Measurements from ENCODE around the gene EFCAB6. TPM values are rescaled to one million over a fixed set of nuclear protein-coding genes. Genes with fewer than 3 reads are reported as not detected.

The EFCAB6 gene
- total RNA-seq, 1 donor from 2014 or later = 1.5 TPM

DNA sequence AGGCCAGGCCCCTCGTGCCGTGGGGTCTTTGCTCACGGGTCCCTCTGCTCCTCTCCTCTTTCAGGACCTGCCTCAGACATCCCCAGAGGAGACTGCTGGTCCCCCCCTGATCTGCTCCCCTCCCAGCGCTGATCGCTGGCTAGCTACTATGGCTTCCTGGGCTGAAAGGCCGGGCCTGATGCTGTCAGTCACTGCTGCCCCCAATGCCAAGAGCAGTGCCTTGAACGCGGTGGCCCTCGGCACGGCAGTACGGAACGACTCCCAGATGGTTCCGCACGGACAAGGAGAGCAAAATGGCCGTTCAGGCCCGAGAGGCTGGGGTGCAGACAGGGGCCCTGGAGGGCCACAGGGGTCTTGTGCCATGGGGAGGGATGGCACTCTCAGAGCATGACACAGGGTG is 28.7 kb upstream of the EFCAB6 start:
- Mint-ChIP-seq H3K9me3 (no peaks in the 10 kb centered on the region), H3K36me3 (ENCODE audit: low read depth) (no peaks in the 10 kb centered on the region), H3K4me1 (no peaks in the 10 kb centered on the region), H3K4me3 (no peak overlapping the region), H3K27me3 (ENCODE audit: low read depth) (no peaks in the 10 kb centered on the region), H3K27ac (ENCODE audit: unreplicated experiment) (peak overlapping the region; percentile 86)
- DNase-seq (ENCODE audit: low read depth, low spot score) = no peak
- TF ChIP-seq, protein P1, sequence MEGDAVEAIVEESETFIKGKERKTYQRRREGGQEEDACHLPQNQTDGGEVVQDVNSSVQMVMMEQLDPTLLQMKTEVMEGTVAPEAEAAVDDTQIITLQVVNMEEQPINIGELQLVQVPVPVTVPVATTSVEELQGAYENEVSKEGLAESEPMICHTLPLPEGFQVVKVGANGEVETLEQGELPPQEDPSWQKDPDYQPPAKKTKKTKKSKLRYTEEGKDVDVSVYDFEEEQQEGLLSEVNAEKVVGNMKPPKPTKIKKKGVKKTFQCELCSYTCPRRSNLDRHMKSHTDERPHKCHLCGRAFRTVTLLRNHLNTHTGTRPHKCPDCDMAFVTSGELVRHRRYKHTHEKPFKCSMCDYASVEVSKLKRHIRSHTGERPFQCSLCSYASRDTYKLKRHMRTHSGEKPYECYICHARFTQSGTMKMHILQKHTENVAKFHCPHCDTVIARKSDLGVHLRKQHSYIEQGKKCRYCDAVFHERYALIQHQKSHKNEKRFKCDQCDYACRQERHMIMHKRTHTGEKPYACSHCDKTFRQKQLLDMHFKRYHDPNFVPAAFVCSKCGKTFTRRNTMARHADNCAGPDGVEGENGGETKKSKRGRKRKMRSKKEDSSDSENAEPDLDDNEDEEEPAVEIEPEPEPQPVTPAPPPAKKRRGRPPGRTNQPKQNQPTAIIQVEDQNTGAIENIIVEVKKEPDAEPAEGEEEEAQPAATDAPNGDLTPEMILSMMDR (conservative IDR thresholded peaks at IDR 0.05) = no peak

DNA sequence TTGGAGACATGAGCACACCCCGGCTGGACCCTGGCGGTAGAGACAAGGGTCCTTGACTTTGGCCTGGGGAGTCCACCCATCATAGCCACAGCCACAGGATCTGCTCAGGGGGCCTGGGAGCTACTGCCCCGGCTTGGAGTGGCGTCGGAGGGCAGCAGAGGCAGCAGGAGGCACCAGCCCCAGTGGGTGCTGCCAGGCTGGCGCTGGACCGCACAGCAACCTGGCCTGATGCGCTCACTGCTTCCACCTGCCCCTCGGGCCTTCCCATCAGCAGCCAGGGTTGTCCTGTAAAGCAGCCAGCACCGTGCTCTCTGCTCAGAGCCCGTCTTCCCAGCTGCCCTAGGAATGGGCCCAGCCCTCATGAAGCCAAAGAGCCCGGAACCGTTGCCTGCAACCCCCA is 28.3 kb upstream of the EFCAB6 start:
- Mint-ChIP-seq H3K4me1 (no peaks in the 10 kb centered on the region), H3K27me3 (ENCODE audit: low read depth) (no peaks in the 10 kb centered on the region), H3K9me3 (no peaks in the 10 kb centered on the region), H3K4me3 (no peak overlapping the region), H3K27ac (ENCODE audit: unreplicated experiment) (no peak overlapping the region), H3K36me3 (ENCODE audit: low read depth) (no peaks in the 10 kb centered on the region)
- TF ChIP-seq, protein P1 (conservative IDR thresholded peaks at IDR 0.05) = no peak
- DNase-seq (ENCODE audit: low read depth, low spot score) = no peak

DNA sequence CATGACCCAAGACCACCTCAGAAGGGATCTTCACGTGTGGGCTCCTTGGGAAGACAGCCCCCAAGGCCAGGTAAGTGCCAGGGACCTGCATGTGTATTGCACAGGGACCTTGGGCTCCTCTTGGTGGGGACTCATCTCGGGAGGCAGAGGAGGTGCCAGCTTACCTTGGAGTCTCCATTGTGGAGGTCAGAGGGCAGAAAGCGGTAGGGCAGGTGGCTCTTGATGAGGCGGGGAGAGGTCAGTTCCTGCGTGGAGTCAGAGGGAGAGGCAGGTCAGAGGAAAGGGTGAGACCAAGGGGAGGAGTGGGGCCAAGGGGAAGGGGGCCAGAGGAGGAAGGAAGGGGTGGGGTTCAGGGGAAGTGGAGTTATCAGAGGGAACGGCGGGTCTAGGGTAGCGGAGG is 27.7 kb upstream of the EFCAB6 start:
- Mint-ChIP-seq H3K9me3 (no peaks in the 10 kb centered on the region), H3K27ac (ENCODE audit: unreplicated experiment) (no peak overlapping the region), H3K4me1 (no peaks in the 10 kb centered on the region), H3K27me3 (ENCODE audit: low read depth) (no peaks in the 10 kb centered on the region), H3K36me3 (ENCODE audit: low read depth) (no peaks in the 10 kb centered on the region), H3K4me3 (no peak overlapping the region)
- TF ChIP-seq, protein P1 (conservative IDR thresholded peaks at IDR 0.05) = no peak
- no peak for DNase-seq (ENCODE audit: low read depth, low spot score)

DNA sequence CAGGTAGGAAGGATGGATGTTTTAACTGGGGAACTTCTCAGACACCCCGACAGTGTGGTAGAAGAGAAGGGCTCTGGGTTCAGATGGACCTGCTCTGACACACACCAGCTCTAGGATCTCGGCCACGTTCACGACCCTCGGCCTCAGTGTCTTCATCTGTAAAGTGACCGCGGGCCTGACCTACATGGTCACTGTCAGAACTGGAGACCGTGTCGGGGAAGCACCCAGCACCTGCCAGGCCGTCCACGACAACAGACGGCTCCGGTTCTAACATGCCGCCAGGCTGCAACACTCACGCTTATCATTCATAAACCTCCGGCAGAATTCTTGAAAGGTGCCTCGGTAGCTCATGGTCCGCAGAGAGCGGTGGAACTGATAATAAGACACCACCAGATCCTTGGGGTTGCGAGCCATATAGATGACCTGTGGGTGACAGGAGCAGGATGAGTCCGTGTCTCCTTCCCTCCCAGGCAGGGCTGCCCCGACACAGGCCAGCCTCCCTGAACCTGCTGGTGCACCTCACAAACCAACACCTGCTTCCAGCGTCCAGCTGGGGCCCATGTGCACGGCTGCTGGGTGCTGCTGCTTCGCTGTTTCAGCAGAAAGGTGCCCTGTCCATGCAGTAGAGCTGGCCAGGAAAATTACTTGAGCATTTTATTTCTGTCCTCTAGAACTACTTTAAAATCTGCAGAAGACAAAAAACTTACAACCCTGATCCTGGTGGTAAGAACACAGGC is 26.6 kb upstream of the EFCAB6 start:
- no peak for DNase-seq (ENCODE audit: low read depth, low spot score)
- Mint-ChIP-seq H3K9me3 (no peaks in the 10 kb centered on the region), H3K4me1 (no peaks in the 10 kb centered on the region), H3K27ac (ENCODE audit: unreplicated experiment) (no peak overlapping the region), H3K4me3 (no peak overlapping the region), H3K36me3 (ENCODE audit: low read depth) (no peaks in the 10 kb centered on the region), H3K27me3 (ENCODE audit: low read depth) (no peaks in the 10 kb centered on the region)
- TF ChIP-seq, protein P1 (conservative IDR thresholded peaks at IDR 0.05) = no peak

DNA sequence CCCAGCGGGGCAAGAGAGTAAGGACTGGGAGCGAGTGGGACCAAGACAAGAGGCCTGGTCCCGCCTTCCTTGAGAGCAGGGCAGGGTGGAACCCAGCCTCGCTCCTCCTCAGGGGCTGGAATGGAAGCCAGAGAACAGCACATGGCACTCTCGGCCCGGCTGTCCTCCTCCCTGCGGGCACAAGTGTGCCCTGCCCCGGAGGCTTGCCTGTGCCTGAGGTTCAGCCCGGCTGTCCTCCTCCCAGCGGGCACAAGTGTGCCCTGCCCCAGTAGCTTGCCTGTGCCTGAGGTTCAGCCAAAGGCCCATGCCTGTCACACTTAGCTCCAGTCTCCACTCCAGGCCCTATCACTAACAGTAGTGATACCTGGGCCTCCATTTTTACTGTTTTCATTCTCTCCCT is 26.1 kb upstream of the EFCAB6 start:
- DNase-seq (ENCODE audit: low read depth, low spot score) = no peak
- Mint-ChIP-seq H3K4me1 (no peaks in the 10 kb centered on the region), H3K36me3 (ENCODE audit: low read depth) (no peaks in the 10 kb centered on the region), H3K9me3 (no peaks in the 10 kb centered on the region), H3K27ac (ENCODE audit: unreplicated experiment) (no peak overlapping the region), H3K4me3 (no peak overlapping the region), H3K27me3 (ENCODE audit: low read depth) (no peaks in the 10 kb centered on the region)
- TF ChIP-seq, protein P1 (conservative IDR thresholded peaks at IDR 0.05) = no peak
